IPS-18c (cell line): ENCODE measurements around the gene PRR18.

Source experiments
- H3K4me3 ChIP-seq: 2 replicates; pipeline ENCODE4 v1.7.0; 2013; ENCODE audit warnings: low read depth, mild to moderate bottlenecking, low read length, moderate library complexity; ENCODE audit not compliant: insufficient read depth
- H3K9me3 ChIP-seq: one replicate; pipeline ENCODE4 v1.6.1; 2013; ENCODE audit warnings: mild to moderate bottlenecking, low read length, moderate library complexity; ENCODE audit not compliant: control insufficient read depth, insufficient read depth

Gene PRR18

GRCh38 chr6:166312832-166313231, 4.6 kb upstream of the PRR18 start:
- no peaks in the 10 kb centered on the region for H3K9me3 ChIP-seq
- H3K4me3 ChIP-seq: no peak overlapping the region

GRCh38 chr6:166310634-166311033, 2.4 kb upstream of the PRR18 start:
- no peaks in the 10 kb centered on the region for H3K9me3 ChIP-seq
- H3K4me3 ChIP-seq: no peak overlapping the region

GRCh38 chr6:166309977-166310376, 1.8 kb upstream of the PRR18 start:
- no peak overlapping the region for H3K4me3 ChIP-seq
- no peaks in the 10 kb centered on the region for H3K9me3 ChIP-seq

GRCh38 chr6:166308769-166309589, 787 bp upstream of the PRR18 start:
- 0 out of 2 replicates have a peak overlapping the region, but pooled peaks have one; percentile 50 for H3K4me3 ChIP-seq
- no peaks in the 10 kb centered on the region for H3K9me3 ChIP-seq

- Histone ChIP-seq H3K4me3 (peak overlapping the region; percentile 50), H3K9me3 (no peaks in the 10 kb centered on the region)
Measured at GRCh38 chr6:166307082-166308032, 835 bp downstream of the PRR18 start.

- Histone ChIP-seq H3K4me3 (peak overlapping the region; percentile 50; the same call in 1 of the 2 replicates), H3K9me3 (no peaks in the 10 kb centered on the region)
Measured at GRCh38 chr6:166306378-166307081, 1.7 kb downstream of the PRR18 start.

- no peaks in the 10 kb centered on the region for H3K9me3 ChIP-seq
- no peak overlapping the region for H3K4me3 ChIP-seq
Measured at GRCh38 chr6:166305562-166306117, 2.6 kb downstream of the PRR18 start.

- Histone ChIP-seq H3K9me3 (no peaks in the 10 kb centered on the region), H3K4me3 (no peak overlapping the region)
Measured at GRCh38 chr6:166304106-166304505, 4.1 kb downstream of the PRR18 start.

GRCh38 chr6:166301611-166302529, 6.3 kb downstream of the PRR18 start:
- Histone ChIP-seq H3K9me3 (no peaks in the 10 kb centered on the region), H3K4me3 (no peak overlapping the region)

- no peak overlapping the region for H3K4me3 ChIP-seq
- peaks cover 2% of the 10 kb centered on the region for H3K9me3 ChIP-seq
Measured at GRCh38 chr6:166300357-166300987, 7.7 kb downstream of the PRR18 start.

GRCh38 chr6:166297606-166298005, 10.6 kb downstream of the PRR18 start:
- Histone ChIP-seq H3K4me3 (no peak overlapping the region), H3K9me3 (peaks cover 2% of the 10 kb centered on the region)

- H3K9me3 ChIP-seq: peaks cover 2% of the 10 kb centered on the region
Measured at GRCh38 chr6:166296035-166296883, 11.9 kb downstream of the PRR18 start.

GRCh38 chr6:166293731-166294584, 14.2 kb downstream of the PRR18 start:
- no peak overlapping the region for H3K4me3 ChIP-seq

More at GRCh38 chr6:166296035-166296883, 11.9 kb downstream of the PRR18 start:
- H3K4me3 ChIP-seq: no peak overlapping the region

More at GRCh38 chr6:166293731-166294584, 14.2 kb downstream of the PRR18 start:
- peaks cover 2% of the 10 kb centered on the region for H3K9me3 ChIP-seq
